Measurements from ENCODE around the gene WDR41.

DNA sequence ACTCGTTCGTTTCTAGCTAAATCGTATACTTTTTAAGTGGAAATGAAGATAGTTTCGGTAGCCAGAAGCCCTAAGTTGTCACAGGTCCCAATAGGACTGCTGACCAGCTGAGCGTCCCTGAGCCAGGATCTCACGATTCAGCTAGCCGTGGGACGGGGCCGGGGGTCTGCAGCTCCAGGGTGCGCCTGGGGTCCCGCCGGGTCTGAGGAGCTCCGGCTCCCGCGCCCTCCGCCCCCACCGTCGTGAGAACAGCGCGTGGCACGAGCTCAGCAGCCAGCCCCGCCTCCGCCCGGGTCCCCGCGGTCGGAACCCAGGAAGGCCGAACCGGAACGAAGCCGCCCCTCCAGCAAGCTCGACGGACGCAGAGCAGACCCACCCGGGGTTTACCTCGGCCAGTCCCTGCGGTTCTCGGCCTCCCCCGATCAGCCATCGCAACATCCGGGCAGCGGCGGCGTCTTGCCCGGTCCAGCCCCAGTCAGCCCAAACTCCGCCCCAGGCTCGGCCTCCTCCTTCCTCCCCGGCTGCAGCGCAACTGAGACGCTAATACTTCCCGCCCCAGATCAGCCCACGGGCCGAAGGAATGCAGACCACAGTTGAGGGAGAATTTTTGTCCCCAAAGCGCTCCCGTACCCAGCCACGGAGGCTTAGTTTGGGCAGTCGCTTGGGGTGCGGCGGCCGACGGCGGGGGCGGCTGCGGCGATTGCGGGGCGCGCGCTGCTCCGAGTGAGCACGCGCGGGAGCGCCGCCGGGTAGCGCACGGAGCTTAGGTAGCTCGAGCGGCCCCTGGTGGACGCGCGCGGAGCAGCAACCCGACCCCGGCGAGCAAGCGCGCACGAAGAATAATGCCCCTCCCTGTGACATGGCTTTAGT is at the start of gene WDR41:
- TF ChIP-seq, protein P1, sequence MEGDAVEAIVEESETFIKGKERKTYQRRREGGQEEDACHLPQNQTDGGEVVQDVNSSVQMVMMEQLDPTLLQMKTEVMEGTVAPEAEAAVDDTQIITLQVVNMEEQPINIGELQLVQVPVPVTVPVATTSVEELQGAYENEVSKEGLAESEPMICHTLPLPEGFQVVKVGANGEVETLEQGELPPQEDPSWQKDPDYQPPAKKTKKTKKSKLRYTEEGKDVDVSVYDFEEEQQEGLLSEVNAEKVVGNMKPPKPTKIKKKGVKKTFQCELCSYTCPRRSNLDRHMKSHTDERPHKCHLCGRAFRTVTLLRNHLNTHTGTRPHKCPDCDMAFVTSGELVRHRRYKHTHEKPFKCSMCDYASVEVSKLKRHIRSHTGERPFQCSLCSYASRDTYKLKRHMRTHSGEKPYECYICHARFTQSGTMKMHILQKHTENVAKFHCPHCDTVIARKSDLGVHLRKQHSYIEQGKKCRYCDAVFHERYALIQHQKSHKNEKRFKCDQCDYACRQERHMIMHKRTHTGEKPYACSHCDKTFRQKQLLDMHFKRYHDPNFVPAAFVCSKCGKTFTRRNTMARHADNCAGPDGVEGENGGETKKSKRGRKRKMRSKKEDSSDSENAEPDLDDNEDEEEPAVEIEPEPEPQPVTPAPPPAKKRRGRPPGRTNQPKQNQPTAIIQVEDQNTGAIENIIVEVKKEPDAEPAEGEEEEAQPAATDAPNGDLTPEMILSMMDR (IDR thresholded peaks at IDR 0.05): peak in 5 of 7 experiments; percentile 75 to 96 (median 95)
- TF ChIP-seq POLR2A (IDR thresholded peaks at IDR 0.05) (peak in 1 of 4 donors; percentile 7), POLR2AphosphoS5 (IDR thresholded peaks at IDR 0.05) (peak; percentile 57 to 90 (median 69))
